ENCODE data around the gene RNF224.

DNA sequence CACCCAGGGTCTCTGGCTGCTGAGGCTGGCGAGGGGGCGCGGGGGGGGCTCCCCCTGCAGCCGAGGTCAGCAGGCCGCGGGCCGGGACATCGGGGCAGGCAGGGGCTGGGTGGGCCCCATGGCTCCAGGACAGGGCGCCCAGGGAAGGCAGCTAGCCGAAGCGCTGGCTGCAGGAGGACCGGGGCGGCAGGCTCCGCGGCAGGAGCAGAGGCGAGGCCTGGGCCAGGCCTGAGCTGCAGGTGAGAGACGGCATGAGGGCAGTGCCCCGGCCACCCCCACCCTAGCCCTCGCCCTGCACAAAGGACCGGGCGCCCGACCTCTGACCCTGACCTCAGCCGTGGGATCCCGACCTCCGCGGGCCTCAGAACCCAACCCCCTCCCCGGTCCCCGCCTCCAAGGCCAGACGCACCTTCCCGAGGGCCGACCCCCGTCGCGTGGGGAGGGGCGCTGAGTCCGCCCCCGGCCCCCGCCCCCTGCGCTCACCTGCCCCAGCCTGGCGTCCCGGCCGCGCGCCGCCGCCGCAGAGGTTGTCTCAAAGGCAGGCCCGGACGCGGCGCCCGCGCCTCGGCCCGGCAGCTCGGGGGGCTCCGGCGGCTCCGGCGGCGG, 5.7 kb upstream of the RNF224 start:
- TF ChIP-seq CTCF (IDR thresholded peaks at IDR 0.05) (no peak), ZFX (IDR thresholded peaks at IDR 0.05; ENCODE audit: borderline replicate concordance) (no peak)

Measured in 22Rv1 (cell line).